SK-N-MC (cell line): Measurements from ENCODE around the gene OR4C12.
"Not testable (repeated sequence)": the region's sequence is repeated elsewhere in the genome, so short reads cannot be mapped to it uniquely, and the experiment has no call there.

Experiments
- DNase-seq: peaks from one replicate; pipeline ENCODE4 v3.0.0-alpha.2; 2011; ENCODE audit warnings: low read depth, low spot score
- H3K27ac ChIP-seq: fragments of 200-600 bp; sonication (generic); 2 replicates; pipeline ENCODE4 v1.5.1; 2016; ENCODE audit warnings: mixed run types
- H3K36me3 ChIP-seq: fragments of 200-600 bp; sonication (generic); 2 replicates; pipeline ENCODE4 v1.6.1; 2017; ENCODE audit warnings: antibody characterized with exemption, low read length, mixed read lengths; ENCODE audit not compliant: insufficient read depth
- H3K4me3 ChIP-seq: fragments of 200-600 bp; sonication (generic); 2 replicates; pipeline ENCODE4 v1.5.1; 2016
- H3K9ac ChIP-seq: fragments of 200-600 bp; sonication (generic); 2 replicates; pipeline ENCODE4 v1.8.0; 2017; ENCODE audit warnings: mixed run types, mixed read lengths; ENCODE audit not compliant: insufficient read length
- H3K9me3 ChIP-seq: fragments of 200-600 bp; sonication (generic); 2 replicates; pipeline ENCODE4 v1.6.1; 2017; ENCODE audit warnings: low read depth, mild to moderate bottlenecking, antibody characterized with exemption, low read length, moderate library complexity, mixed read lengths
- EZH2 ChIP-seq: fragments of 200-600 bp; sonication (generic); IDR thresholded peaks from one replicate; pipeline ENCODE4 v1.6.1; 2017; ENCODE audit warnings: antibody characterized with exemption
- FOXP2 ChIP-seq: optimal IDR thresholded peaks from 2 replicates; pipeline ENCODE3; 2011; ENCODE audit warnings: mild to moderate bottlenecking, moderate library complexity; ENCODE audit not compliant: insufficient read depth; ENCODE audit errors: extremely low read length, control extremely low read depth
- POLR2AphosphoS5 ChIP-seq: IDR thresholded peaks from 2 replicates; pipeline ENCODE4 v1.6.1; 2012; ENCODE audit warnings: mild to moderate bottlenecking, low read depth, low read length, borderline replicate concordance

OR4C12 gene

DNA sequence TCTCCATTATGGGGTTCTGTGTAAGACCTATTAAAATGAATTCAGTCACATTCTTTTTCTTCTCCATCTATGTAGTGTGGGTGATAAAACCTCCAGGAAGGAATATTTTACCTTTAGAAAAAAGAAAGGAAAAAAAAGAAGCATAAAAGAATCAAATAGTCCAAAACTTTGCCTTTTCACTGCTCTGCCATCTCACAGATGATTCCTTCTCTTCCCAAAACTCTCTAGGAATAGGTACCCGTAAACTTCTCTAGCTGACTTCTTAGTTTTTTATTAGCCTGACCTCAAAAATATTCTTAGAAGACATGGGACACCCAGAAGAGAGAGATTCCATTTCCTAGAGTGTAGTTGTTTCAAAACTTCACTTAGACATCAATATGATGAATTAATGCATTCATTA lies at the start of gene OR4C12:
OR4C12 (minus strand) TSS at position 101 of the 400 bp plus-strand sequence; CDS start at position 67, 34 bp downstream.
- not testable (repeated sequence) for H3K9me3 ChIP-seq, H3K9ac ChIP-seq

DNA sequence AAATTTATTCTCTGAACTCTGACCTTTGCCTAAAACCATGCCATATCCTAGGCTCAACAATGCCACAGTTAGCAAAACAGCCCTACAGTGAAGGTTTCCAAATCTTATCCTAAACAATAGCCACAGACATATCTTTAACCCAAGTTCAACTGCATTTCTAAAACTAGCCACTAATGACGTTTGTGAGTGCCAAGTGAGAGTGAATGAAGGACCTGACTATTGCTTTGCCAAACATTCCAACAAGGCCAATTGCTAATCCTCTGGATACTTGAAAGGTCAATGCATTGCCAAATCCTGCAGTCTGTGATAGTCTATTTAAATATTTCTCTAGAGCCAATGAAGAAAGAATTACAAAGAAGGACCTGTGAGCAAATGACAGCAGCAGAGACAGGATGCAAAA lies 47.9 kb upstream of the OR4C12 start:
- no peak overlapping the region for H3K27ac ChIP-seq
- TF ChIP-seq EZH2 (no peak), FOXP2 (no peak), POLR2AphosphoS5 (no peak)
- no peak for DNase-seq
- no peaks in the 10 kb centered on the region for H3K9me3 ChIP-seq
- H3K36me3 ChIP-seq = no peaks in the 10 kb centered on the region
- H3K4me3 ChIP-seq = no peak overlapping the region
- H3K9ac ChIP-seq = no peak overlapping the region

More for the DNA sequence above, at the start of gene OR4C12:
- H3K36me3 ChIP-seq, H3K4me3 ChIP-seq, H3K27ac ChIP-seq, DNase-seq: not testable (repeated sequence)

GRCh38 chr11:49995565-49995964 lies 13.2 kb upstream of the OR4C12 start:
- no peak for TF ChIP-seq FOXP2
- peak; percentile 25; the same call in 1 of the 2 replicates for TF ChIP-seq POLR2AphosphoS5
- Histone ChIP-seq H3K36me3 (no peaks in the 10 kb centered on the region), H3K9ac (no peak overlapping the region), H3K4me3 (peak overlapping the region; percentile 48; the same call in 1 of the 2 replicates), H3K27ac (no peak overlapping the region), H3K9me3 (no peaks in the 10 kb centered on the region)
- DNase-seq = peak; percentile 82

DNA sequence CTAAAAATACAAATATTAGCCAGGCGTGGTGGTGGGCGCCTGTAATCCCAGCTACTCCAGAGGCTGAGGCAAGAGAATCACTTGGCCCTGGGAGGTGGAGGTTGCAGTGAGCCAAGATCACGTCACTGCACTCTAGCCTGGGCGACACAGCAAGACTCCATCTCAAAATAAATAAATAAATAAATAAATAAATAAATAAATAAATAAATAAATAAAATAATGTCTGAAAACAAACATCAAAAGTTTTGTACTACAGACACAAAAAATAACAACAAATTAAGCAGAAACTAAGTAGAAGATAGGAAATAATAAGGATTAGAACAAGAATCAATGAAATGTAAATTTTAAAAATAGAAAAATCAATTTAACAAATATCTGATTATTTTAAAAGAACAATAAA lies 8.9 kb downstream of the OR4C12 start:
- H3K9me3 ChIP-seq, H3K27ac ChIP-seq, H3K9ac ChIP-seq, DNase-seq, H3K4me3 ChIP-seq, H3K36me3 ChIP-seq: not testable (repeated sequence)

- H3K4me3 ChIP-seq = no peak within 1 kb of the TSS
- H3K27ac ChIP-seq = no peak within 1 kb of the TSS
- DNase-seq = no peak
- no peak within 1 kb of the TSS for H3K9ac ChIP-seq
- H3K9me3 ChIP-seq = no peaks in the 10 kb centered on the region
- no peaks in the 10 kb centered on the region for H3K36me3 ChIP-seq
- no peak for TF ChIP-seq FOXP2
- TF ChIP-seq EZH2 = no peak
- no peak for TF ChIP-seq POLR2AphosphoS5
Measured at GRCh38 chr11:49952091-49952490, 30.2 kb downstream of the OR4C12 start, which contains the start of gene OR4C13. Gene OR4C13, plus strand, starts transcription at chr11:49952391. Its CDS starts 32 bp downstream, at chr11:49952423.

GRCh38 chr11:49948701-49949100 lies 33.6 kb downstream of the OR4C12 start:
- DNase-seq, H3K4me3 ChIP-seq, H3K27ac ChIP-seq: not testable (repeated sequence)

More at GRCh38 chr11:49948701-49949100, 33.6 kb downstream of the OR4C12 start:
- H3K36me3 ChIP-seq, H3K9ac ChIP-seq, H3K9me3 ChIP-seq: not testable (repeated sequence)
